Suprapubic skin (tissue), 4 donors: Measurements from ENCODE around the gene BEST2. TPM values are rescaled to one million over a fixed set of nuclear protein-coding genes. Genes with fewer than 3 reads are reported as not detected.
A peak's percentile ranks its signal among the peaks of the same experiment; 100 is the strongest.

Experiments
- DNase-seq, 2 donors: peaks; one replicate each; pipeline ENCODE4 v3.0.0-alpha.2; 2019; ENCODE audit warnings: low spot score in 2 of 2
- H3K27ac ChIP-seq: fragments of 200-600 bp; sonication (generic); one replicate; pipeline ENCODE4 v1.5.1; 2019
- H3K27me3 ChIP-seq: fragments of 200-600 bp; sonication (generic); one replicate; pipeline ENCODE4 v1.5.1; 2019
- H3K36me3 ChIP-seq: fragments of 200-600 bp; sonication (generic); one replicate; pipeline ENCODE4 v1.5.1; 2019
- H3K4me1 ChIP-seq: fragments of 200-600 bp; sonication (generic); one replicate; pipeline ENCODE4 v1.5.1; 2019
- H3K4me3 ChIP-seq: fragments of 200-600 bp; sonication (generic); one replicate; pipeline ENCODE4 v1.5.1; 2019; ENCODE audit warnings: mild to moderate bottlenecking
- H3K9me3 ChIP-seq: fragments of 200-600 bp; sonication (generic); one replicate; pipeline ENCODE4 v1.5.1; 2019
- EP300 ChIP-seq: sonication (generic); formaldehyde crosslinking; IDR thresholded peaks from one replicate; pipeline ENCODE4 v1.6.1; 2017; ENCODE audit warnings: antibody characterized with exemption
- POLR2A ChIP-seq, 2 donors: fragments of 450-650 bp; IDR thresholded peaks; one replicate each; pipeline ENCODE4 v1.6.1; 2017; ENCODE audit warnings: antibody characterized with exemption in 2 of 2, mild to moderate bottlenecking in 2 of 2, moderate library complexity in 2 of 2
- POLR2AphosphoS5 ChIP-seq, 3 donors: sonication (generic); formaldehyde crosslinking; IDR thresholded peaks; one replicate each; pipeline ENCODE4 v1.6.1; 2017; ENCODE audit warnings: antibody characterized with exemption in 3 of 3
- WGBS: methylation state at CpG from one replicate; pipeline ENCODE4 v1.1.5; 2018; 5-methylcytosine and 5-hydroxymethylcytosine counted together
- total RNA-seq, 4 donors: library from RNA; depleted of rRNA; stranded (reverse); fragments of >200 nt; gene quantifications; one replicate each; pipeline ENCODE4 v1.1.0, GENCODE V29; 2016
- TF ChIP-seq, protein P1 (sequence below), 2 donors: fragments of 200-600 bp in 1 of 2; fragments of 450-650 bp in 1 of 2; sonication (generic) in 1 of 2; IDR thresholded peaks; one replicate each; pipeline ENCODE4 v1.5.1; 2016 to 2019; ENCODE audit warnings: antibody characterized with exemption in 2 of 2, mild to moderate bottlenecking in 1 of 2, moderate library complexity in 1 of 2

The BEST2 gene
- total RNA-seq, 4 donors from 2014 or later, result 18.2 to 62.0 (median 46.8) TPM

DNA sequence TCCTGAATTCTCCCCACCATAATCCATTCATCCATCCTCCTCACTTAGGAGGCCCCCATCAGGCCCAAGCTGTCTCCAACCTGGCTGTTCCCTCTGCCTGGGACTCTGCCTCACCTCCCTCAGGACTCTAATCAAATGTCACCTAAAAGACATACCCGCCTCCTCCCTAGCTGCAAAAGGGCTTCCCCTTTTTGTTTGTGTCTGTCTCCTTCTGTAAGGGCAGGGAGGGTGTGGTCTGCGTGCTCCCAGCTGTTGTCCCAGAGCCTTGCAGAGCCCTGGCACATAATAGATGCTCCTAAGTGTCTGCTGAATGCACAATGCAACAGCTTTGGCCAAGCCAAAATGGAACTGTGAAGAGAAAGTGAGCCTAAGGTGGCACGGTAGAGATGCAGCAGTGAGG lies 21.5 kb upstream of the BEST2 start:
- no peak overlapping the region for H3K4me3 ChIP-seq
- H3K27ac ChIP-seq, result no peak overlapping the region
- H3K9me3 ChIP-seq, result no peaks in the 10 kb centered on the region
- no peaks in the 10 kb centered on the region for H3K27me3 ChIP-seq
- TF ChIP-seq POLR2AphosphoS5 (IDR thresholded peaks at IDR 0.05), result no peak
- no peak for TF ChIP-seq EP300
- no peak for DNase-seq
- H3K4me1 ChIP-seq, result peaks cover 36% of the 10 kb centered on the region
- 84% methylated on average over 3 of the region's 3 CpGs for whole genome bisulfite sequencing
- peaks cover 37% of the 10 kb centered on the region for H3K36me3 ChIP-seq

DNA sequence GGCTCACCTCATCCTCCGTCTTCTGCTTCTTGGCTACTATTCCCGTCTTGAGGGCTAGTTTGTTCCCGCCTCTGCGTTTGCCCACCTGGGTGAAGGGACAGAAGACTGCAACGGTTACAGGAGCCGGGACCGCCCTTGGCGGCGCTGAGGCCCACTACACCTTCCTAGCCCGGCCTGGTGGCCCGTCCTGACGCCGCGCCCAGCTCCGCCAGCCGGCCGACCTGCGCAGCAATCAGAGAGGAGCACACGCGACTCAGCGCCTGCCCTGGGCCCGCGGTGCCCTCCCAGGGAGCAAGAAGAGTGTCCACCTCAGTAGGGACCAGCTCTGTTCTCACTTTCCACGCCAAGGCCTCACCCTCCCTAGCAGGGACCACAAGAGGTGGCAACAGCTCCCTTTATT lies 20.3 kb upstream of the BEST2 start:
- no peaks in the 10 kb centered on the region for H3K27me3 ChIP-seq
- H3K36me3 ChIP-seq, result peaks cover 37% of the 10 kb centered on the region
- whole genome bisulfite sequencing, result 92% methylated on average over 24 of the region's 24 CpGs
- H3K9me3 ChIP-seq, result no peaks in the 10 kb centered on the region
- no peak for DNase-seq
- peaks cover 43% of the 10 kb centered on the region for H3K4me1 ChIP-seq
- H3K4me3 ChIP-seq, result no peak overlapping the region
- no peak for TF ChIP-seq EP300
- TF ChIP-seq POLR2AphosphoS5 (IDR thresholded peaks at IDR 0.05), result no peak
- TF ChIP-seq POLR2A (IDR thresholded peaks at IDR 0.05), result no peak
- TF ChIP-seq, protein P1, sequence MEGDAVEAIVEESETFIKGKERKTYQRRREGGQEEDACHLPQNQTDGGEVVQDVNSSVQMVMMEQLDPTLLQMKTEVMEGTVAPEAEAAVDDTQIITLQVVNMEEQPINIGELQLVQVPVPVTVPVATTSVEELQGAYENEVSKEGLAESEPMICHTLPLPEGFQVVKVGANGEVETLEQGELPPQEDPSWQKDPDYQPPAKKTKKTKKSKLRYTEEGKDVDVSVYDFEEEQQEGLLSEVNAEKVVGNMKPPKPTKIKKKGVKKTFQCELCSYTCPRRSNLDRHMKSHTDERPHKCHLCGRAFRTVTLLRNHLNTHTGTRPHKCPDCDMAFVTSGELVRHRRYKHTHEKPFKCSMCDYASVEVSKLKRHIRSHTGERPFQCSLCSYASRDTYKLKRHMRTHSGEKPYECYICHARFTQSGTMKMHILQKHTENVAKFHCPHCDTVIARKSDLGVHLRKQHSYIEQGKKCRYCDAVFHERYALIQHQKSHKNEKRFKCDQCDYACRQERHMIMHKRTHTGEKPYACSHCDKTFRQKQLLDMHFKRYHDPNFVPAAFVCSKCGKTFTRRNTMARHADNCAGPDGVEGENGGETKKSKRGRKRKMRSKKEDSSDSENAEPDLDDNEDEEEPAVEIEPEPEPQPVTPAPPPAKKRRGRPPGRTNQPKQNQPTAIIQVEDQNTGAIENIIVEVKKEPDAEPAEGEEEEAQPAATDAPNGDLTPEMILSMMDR (IDR thresholded peaks at IDR 0.05), result no peak
- no peak overlapping the region for H3K27ac ChIP-seq

DNA sequence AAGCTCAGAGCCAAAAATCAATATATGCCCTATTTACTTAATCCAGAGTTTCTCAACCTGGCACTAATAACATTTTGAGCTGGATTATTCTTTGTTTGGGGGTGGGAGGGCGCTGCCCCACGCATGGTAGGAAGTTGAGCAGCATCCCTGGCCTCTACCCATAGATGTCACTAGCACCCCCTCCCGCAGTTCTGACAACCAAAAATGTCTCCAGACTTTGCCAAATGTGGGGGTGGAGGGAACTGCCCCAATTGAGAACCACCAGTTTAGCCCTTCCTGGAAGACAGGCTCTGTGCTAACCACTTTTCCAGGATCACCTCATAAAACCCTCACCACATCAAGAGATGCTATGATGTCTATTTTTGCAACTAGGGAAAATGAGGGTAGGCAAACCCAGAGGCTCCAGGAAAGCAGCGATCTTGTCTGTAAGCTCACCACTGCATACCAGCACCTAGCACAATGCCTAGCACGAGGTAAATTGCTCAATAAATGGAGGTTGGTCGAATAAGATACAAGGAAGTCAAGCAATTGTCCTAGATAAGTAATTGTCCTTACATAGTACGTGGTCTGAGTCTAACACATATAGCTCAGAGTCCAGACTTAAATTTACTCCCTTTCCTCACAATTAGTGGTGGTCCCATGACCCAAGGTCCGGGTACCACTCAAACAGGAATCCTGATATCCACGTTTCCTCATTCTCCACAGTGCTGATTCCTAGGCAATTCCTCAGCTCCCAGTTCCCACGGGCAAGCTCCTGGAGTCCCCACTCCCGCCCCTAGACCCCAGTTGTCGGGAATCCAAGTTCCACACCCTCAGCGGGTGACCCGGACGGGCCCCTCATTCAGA lies 18.0 kb upstream of the BEST2 start:
- H3K9me3 ChIP-seq, result no peaks in the 10 kb centered on the region
- TF ChIP-seq POLR2A (IDR thresholded peaks at IDR 0.05), result no peak
- TF ChIP-seq, protein P1 (IDR thresholded peaks at IDR 0.05), result peak; percentile 5 to 24
- peaks cover 57% of the 10 kb centered on the region for H3K4me1 ChIP-seq
- peaks cover 30% of the 10 kb centered on the region for H3K36me3 ChIP-seq
- no peak for DNase-seq
- H3K27me3 ChIP-seq, result no peaks in the 10 kb centered on the region
- WGBS, result 0% methylated on average over 15 of the region's 15 CpGs
- H3K4me3 ChIP-seq, result peak overlapping the region; percentile 77
- peak overlapping the region; percentile 92 for H3K27ac ChIP-seq

DNA sequence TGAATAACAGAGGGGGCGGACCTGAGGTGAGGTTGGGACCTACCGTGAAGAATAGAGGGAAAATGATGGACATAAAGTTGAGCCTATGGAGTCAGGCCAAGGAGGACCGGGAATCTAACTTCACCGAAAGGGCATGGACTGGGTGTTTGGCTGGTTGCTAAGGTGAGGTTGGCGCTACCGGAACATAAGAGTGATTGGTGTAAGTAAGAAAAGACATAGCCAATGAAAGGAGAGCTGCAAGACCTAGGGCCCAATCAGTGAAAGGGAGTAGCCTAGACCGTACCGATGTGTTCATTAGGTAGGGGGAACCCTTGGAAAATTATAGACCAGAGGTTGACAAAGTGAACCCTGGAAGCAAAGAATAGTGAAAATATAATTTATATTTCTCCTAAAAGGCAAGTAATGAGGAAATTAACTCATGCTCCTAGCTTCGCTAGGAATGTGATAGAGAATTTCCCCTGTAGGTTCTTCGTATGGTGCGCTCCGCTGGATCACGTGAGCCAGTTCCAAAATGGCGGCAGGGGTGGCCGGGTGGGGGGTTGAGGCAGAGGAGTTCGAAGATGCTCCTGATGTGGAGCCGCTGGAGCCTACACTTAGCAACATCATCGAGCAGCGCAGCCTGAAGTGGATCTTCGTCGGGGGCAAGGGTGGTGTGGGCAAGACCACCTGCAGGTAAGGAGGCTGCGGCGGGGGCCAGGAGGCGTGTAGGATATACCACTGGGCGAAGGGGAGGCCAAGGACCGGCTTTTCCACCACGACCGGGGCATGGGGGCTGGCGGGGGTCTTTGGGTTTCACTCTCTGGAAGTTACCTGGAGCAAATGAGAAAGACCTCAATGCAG lies 14.4 kb upstream of the BEST2 start, which contains the start of gene GET3:
Gene GET3 (plus strand): TSS at position 503 of the 840 bp plus-strand sequence. CDS start 9 bp downstream, at position 512.
- peak; percentile 90 to 96 for DNase-seq
- WGBS, result 0% methylated on average over 24 of the region's 29 CpGs
- peak within 1 kb of the TSS; percentile 77 for H3K4me3 ChIP-seq
- H3K4me1 ChIP-seq, result peaks cover 44% of the 10 kb centered on the region
- no peaks in the 10 kb centered on the region for H3K27me3 ChIP-seq
- H3K9me3 ChIP-seq, result no peaks in the 10 kb centered on the region
- peak within 1 kb of the TSS; percentile 94 for H3K27ac ChIP-seq
- peaks cover 35% of the 10 kb centered on the region for H3K36me3 ChIP-seq
- TF ChIP-seq POLR2A (IDR thresholded peaks at IDR 0.05) (peak in 1 of 2 donors; percentile 54), EP300 (no peak), POLR2AphosphoS5 (IDR thresholded peaks at IDR 0.05) (peak; percentile 54 to 87 (median 56))
- TF ChIP-seq, protein P1 (IDR thresholded peaks at IDR 0.05), result no peak

DNA sequence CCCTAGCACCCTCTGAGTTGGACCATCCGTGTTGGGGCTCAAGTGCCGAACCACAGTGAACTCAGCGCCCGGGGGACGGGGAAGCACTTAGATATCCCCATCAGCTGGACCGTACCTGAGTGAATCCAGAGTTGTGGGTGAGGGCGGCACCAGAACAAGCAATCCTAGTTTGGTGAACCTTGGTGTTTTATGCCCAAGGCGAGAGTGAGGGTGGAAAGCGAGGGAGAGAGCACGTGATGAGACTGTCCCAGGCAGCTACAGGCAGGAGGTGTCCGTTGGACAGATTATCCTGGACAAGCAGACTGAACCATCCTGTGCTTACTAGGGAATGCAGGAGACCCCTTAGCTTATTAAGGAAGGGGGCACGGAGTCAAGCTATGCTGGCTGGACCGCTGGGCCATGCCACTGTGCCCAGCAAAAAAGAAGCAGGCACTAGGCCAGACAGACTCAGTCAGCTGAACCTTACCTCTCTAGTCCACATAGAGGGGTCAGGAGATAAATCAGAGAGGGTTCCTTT lies 13.7 kb upstream of the BEST2 start:
- Histone ChIP-seq H3K9me3 (no peaks in the 10 kb centered on the region), H3K27ac (peak overlapping the region; percentile 94), H3K4me3 (peak overlapping the region; percentile 77), H3K27me3 (no peaks in the 10 kb centered on the region), H3K4me1 (peaks cover 37% of the 10 kb centered on the region), H3K36me3 (peaks cover 42% of the 10 kb centered on the region)
- no peak for TF ChIP-seq EP300
- TF ChIP-seq, protein P1 (IDR thresholded peaks at IDR 0.05), result no peak
- no peak for TF ChIP-seq POLR2A (IDR thresholded peaks at IDR 0.05)
- no peak for TF ChIP-seq POLR2AphosphoS5 (IDR thresholded peaks at IDR 0.05)
- DNase-seq, result no peak
- WGBS, result 8% methylated on average over 8 of the region's 13 CpGs
